GM19099 (cell line): ENCODE measurements around the gene UTF1.

Experiments
- POLR2A ChIP-seq: IDR thresholded peaks from 3 replicates; pipeline ENCODE4 v1.6.1; 2011; ENCODE audit warnings: low read depth; ENCODE audit not compliant: insufficient read length; ENCODE audit errors: extremely low read depth

UTF1 gene

DNA sequence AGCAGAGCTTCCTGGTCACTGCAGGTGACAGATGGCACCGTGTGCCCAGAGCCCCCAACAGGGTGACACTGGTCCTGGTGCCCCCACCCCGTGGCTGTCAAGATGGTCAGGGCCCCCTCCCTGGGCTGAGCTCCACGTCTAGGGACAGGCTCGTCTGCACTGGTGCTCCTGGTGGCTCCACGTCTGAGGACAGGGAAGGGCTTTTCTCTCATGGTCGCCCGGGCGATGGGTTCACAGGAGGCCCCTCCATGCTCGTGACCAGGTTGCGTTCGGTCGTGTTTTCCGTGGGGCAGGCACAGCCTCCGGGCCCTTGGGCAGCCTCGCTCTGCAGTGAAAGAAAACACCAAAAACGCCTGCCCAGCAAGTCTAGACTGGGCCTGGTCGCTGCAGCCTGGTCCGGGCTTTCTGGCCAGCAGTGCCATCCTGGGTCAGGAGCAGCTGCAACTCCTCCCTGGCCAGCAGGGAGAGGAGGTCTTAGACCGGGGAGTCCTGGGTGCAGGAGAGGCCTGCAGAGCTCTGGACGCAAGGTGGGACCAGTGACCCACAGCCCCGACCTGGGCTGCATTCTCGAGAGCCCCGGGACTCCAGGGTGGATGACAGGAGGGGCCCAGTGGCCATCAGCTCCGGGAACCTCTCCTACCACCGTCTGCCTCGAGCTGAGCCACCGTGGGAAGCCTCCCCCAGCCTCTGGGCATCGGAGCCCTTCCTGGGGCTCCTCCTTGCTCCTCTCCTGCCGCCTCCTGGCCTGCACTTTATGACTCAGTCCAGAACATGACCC lies 27.9 kb upstream of the UTF1 start:
- no peak for TF ChIP-seq POLR2A

DNA sequence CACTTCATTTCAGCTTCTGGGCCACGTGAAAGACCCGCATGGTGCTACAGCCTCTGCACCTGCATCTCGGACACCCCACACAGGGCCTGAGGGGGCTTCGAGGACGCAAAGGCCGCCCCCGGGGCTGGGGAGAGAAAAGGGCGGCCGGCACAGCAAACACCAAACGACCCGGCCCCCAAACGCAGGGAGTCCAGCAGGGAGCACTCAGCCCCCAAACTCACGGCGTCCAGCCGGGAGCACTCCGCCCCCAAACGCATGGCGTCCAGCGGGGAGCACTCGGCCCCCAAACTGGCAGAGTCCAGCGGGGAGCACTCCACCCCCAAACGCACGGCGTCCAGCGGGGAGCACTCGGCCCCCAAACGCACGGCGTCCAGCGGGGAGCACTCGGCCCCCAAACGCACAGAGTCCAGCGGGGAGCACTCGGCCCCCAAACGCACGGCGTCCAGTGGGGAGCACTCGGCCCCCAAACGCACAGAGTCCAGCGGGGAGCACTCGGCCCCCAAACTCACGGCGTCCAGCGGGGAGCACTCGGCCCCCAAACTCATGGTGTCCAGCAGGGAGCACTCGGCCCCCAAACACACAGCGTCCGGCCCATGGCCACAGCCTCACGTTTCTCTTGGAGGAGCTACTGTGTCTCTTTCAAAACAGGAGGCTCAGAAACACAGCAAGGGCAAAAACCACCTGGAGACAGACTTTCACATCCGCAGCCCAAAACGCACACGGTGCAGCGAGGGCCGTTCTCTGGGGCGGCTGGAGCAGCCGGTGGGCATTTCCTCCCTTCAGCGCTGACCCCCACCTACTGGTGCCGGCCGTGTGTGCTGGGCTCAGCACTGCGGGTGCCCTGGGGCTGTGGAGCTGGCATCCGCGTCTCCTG lies 27.0 kb upstream of the UTF1 start:
- no peak for TF ChIP-seq POLR2A

DNA sequence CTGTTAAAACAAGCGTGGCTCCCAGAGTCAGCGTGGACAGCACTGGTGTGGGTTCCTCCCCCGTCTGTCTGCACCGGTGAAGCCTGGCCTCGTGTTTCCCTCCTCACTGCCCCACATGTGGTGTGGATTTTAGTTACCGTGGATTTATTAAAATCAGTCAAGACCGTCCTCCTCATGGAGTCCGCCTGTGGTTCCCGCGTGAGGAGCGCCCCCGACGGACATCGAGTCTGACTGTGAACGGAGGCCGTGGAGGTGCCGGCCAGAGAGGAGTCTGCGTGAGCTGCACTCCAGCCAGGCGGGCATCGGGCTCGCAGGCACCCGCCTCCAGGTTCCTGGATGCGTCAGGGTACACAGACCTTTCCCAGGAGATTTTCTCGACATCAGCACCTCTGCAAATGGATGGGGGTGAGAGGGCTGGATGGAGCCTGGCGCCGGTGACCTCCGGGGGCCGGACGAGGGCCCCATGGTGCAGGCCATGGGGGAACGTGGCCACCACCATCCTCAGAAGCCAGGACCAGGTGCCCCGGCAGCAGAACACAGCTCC lies 26.3 kb upstream of the UTF1 start:
- TF ChIP-seq POLR2A = no peak

DNA sequence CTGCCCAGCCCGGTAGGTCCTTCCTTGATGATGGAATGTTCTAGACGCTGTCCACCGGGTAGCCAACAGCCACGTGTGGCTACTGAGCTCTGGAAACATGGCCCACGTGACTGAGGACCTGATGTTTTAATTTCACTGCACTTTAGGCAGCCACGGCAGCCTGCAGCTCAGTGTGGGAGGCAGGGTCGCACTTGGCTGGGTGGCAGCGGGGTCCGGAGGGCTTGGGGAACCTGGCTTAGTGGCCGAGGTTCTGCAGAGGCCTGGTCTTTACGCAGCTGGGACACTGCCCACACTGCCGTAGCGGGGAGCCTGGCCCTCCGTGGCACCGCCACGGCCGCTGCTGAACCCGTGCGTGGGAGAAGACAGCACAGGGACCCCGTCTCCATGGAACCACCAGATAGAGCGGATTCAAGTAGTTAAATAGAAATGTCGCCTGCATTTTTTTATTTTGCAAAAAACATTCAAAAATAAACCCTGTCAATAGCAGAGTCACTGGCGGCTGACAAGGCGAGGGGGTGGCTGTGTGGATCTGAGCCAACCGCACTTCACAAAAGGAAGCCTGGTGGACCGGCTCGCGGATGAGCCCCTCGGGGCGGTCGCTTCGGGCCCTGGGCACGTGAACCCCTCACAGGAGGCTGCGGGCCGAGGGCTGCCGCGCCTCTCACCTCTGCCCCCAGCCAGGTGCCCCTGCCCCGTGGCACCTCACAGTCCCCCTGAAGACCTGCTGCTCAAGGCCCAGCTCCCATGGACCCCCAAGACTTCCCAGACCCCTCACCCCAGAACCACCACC lies 25.6 kb upstream of the UTF1 start:
- no peak for TF ChIP-seq POLR2A

DNA sequence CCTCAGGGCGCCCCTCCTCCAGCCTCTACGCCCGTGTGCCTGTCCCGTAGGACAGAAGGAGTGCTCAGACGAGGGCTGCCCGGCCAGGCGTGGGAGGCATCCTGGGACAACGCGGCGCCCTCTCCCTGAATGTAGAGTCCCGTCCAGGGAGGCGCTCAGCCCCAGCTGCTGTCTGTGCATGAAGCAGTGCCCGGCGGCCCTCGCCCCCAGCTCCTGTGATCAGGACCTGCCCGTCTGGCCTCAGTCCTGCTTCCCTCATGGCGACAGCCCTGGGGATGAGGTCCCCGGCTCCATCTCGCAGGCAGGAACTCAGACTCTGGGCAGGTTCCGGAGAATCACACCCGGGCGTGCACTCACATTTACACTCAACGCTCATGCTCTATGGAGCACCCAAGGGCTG lies 24.9 kb upstream of the UTF1 start:
- TF ChIP-seq POLR2A = no peak

DNA sequence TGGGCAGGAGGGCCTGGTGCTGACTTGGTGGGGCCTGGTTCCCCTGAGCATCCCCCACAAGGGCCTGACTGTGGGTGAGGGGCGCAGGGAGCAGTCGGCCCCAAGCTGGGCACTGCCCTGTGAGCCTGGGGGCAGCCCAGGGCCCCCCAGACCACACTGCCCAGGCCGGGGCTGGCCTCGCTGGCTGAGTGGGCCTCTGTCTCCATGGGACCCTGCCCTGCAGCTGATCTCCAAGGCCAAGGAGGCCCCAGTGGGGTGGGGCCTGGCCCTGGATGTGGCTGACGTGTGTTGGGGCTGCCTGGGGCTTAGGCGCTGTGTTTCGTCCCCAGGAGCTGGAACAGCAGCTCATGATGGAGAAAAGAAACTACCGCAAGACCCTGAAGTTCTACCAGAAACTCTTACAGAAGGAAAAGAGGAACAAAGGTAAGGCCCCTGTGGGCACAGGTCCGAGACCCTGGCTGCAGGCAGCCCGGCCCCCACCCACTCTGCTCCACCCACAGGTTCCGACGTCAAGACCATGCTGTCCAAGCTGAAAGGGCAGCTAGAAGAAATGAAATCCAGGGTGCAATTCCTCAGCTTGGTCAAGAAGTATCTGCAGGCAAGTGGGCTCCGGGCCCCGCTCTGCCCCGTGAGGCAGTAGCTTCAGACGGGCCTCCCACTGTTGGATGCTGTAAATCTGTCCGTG lies 23.5 kb upstream of the UTF1 start:
- no peak for TF ChIP-seq POLR2A

DNA sequence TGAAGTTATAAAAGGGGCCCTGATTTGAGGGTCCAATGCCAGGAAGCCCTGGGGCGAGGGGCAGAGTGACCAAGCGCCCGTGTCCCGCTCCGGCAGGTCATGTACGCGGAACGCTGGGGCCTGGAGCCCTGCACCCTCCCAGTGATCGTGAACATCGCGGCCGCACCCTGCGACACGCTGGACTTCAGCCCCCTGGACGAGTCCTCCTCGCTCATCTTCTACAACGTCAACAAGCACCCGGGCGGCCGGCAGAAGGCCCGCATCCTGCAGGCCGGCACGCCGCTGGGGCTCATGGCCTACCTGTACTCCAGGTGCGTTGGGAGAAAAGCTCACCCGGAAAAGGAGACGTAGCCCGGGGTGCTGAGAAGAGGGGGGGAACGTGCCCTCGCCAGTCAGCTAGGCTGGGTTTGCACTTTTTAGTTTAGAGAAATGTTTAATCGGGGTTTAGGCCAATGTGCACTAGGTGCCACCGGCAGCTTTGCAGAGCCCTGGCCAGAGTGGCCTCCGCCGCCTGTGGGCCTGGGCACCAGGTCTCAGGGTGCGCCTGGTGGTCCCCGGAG lies 22.9 kb upstream of the UTF1 start:
- TF ChIP-seq POLR2A = no peak

DNA sequence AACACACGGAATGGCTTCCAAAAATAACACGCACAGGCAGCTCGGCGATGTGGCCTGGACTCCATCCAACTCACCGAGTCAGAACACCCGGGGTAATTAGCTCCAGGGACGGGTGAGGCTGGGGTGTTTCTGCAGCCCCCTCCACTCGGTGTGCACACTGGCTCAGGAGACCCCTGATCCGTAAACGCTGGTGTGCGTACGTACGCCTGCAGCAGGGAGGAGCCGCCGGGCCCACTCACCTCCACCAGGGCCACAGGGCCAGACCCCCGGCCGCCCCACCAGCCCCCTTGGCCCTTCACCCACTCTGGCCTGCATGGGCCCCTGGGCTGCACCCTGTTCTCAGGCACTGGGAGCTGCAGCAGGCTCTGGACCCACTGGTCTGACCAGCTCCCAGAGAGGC lies 22.4 kb upstream of the UTF1 start:
- no peak for TF ChIP-seq POLR2A

DNA sequence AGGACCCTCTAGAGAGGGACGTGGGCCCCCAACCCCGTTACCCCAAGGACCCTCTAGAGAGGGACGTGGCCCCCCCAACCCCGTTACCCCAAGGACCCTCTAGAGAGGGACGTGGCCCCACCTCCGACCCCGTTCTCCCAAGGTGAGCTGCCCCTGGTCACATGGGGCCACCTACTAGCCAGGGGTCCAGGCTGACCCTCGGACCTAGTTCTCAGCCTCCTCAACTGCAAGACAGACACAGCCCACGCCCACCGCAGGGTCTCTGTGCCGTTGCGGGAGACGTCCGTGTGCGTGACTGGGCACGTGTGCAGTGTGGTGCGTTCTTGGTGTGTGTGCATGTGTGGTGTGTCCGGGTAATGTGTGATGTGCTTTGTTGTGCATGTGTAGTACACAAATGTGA lies 21.6 kb upstream of the UTF1 start:
- no peak for TF ChIP-seq POLR2A

DNA sequence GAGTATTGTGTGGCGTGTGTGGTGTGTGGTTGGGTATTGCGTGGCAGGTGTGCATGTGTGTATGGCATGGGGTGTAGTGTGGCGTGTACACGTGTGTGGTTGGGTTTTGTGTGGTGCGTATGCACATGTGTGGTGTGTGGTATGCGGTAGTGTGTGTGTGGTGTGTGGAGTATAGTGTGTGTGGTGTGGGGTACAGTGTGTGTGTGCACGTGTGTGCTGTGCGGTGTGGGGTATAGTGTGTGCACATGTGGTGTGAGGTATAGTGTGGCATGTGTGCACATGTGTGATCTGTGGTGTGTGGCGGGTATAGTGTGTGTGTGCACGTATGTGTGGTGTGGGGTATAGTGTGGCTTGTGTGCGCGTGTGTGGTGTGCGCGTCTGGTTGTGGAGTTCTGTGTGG lies 20.9 kb upstream of the UTF1 start:
- no peak for TF ChIP-seq POLR2A

DNA sequence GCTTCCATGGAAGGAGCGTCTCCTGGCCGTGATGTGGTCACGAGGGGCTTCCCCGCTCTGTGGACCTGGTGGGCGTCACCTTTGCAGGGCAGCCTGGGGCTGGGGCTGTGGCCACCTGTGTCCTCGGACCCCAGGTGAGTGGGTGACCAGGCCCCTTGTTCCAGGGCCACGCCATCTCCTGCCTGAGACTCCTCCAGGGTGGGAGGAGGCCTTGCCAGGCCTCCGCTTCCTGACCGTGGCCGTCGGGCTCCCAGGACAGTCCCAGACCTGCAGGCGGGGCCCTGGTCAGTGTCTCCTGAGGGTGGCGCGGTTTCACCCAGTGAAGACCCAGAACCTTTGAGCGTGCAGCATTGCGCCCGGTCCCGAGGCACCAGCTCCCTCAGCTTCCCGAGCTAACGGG lies 20.4 kb upstream of the UTF1 start:
- TF ChIP-seq POLR2A = no peak

DNA sequence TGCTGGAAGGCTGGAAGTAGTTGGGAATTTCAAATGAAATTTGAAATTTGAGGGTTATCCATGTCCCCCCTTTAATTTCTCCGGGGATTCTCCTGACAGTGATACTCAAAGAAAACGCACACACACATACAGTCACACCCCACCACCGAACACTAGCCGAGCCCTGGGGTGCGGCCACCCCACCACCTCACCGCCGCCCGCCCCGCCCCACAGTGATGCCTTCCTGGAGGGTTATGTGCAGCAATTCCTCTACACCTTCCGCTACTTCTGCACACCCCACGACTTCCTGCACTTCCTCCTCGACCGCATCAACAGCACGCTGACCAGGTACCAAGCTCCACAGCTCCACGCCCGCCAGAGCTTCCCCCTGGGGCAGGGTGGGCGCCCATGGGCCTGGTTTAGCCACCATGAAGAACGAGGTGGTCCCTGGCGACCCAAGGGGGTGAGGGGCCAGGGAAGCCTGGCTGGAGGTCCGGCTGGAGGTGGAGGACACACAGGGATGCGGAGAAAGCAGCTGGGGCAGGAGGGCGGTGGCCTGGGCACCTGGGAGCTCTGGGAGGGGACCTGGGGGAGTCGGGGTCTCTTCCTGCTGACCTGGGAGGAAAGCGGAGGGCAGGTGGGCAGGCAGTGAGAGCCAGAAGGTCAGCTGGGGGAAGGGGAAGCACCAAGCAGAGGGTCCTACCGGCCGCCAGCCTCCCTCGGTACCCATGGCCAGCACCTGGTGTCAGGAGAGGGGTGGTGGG lies 19.4 kb upstream of the UTF1 start:
- TF ChIP-seq POLR2A = no peak

DNA sequence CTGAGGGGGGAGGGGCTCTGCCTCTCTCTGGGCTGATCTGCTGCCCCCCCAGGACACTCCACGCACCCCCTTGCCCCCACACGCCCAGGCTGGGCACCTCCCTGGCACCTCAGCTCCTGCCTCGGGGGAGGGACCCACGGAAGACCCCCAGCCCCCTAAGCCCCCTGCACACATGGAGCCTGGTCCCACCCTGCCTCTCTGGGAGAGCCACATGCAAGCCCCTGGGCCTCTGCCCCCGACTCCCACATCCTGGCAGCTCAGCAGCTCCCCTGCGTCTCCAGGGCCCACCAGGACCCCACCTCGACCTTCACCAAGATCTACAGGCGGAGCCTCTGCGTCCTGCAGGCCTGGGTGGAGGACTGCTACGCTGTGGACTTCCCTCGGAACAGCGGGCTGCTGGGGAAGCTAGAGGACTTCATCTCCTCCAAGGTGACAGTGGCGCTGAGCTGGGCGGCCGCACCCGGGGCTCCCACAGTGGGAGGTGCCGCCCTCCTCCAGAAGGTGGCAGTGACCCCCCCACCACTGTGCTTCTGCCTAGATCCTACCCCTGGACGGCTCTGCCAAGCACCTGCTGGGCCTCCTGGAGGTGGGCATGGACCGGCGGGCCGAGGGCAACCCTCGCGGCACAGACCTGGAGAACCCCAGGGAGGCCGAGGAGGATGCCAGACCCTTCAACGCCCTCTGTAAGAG lies 18.7 kb upstream of the UTF1 start:
- TF ChIP-seq POLR2A = no peak
